Raji (cell line): ENCODE measurements around the gene SPHK2.

Experiments used
- POLR2A ChIP-seq: IDR thresholded peaks from 2 replicates; pipeline ENCODE4 v1.6.1; 2011; ENCODE audit warnings: low read depth, low read length, control low read depth; ENCODE audit not compliant: insufficient read depth

SPHK2 gene

GRCh38 chr19:48637449-48637947, 18.2 kb downstream of the SPHK2 start:
- TF ChIP-seq POLR2A = no peak; the same call in 1 of the 2 replicates

DNA sequence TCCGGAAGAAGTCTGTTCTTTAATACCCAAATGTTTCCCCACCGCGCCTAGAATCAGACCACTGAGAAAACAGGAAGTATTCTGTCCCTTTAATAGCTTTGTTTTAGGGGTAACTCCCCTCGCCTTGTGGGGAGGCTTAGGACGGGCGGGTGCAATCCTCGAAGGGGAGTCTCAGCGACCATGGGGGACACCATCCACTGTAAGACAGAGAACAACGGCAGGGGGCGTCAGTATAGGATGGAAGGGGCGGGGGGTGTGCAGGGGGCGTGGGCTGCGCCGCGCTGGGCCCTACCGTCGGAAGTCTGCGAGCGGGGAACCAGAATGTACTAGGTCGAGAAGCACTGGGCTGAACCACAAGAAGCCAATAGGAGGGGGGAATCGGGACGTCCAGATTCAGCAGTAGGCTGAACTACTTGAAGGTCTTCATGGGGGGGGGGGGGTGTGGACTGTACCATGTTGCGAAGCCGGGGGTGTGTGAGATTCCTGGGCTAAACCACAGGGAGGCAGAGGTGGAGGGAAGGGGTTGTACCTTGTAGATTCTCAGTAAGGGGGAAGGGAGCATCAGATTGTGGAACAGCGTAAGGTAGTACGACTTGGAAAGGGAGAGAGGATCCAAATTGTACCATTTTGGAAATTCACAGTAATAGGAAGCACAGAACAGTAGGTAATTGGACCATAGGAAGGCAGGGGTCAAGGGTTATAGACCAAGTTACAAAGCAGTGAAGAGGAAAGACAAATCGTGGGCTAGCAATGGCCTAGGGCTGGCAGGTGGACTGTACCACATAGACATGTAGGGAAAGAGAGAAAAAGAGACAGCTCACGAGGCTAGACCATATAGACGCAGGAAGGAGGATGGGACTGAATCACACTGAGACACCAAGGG, 18.9 kb downstream of the SPHK2 start:
- TF ChIP-seq POLR2A = no peak; the same call in 1 of the 2 replicates

GRCh38 chr19:48638831-48639381, 19.6 kb downstream of the SPHK2 start:
- TF ChIP-seq POLR2A = no peak

DNA sequence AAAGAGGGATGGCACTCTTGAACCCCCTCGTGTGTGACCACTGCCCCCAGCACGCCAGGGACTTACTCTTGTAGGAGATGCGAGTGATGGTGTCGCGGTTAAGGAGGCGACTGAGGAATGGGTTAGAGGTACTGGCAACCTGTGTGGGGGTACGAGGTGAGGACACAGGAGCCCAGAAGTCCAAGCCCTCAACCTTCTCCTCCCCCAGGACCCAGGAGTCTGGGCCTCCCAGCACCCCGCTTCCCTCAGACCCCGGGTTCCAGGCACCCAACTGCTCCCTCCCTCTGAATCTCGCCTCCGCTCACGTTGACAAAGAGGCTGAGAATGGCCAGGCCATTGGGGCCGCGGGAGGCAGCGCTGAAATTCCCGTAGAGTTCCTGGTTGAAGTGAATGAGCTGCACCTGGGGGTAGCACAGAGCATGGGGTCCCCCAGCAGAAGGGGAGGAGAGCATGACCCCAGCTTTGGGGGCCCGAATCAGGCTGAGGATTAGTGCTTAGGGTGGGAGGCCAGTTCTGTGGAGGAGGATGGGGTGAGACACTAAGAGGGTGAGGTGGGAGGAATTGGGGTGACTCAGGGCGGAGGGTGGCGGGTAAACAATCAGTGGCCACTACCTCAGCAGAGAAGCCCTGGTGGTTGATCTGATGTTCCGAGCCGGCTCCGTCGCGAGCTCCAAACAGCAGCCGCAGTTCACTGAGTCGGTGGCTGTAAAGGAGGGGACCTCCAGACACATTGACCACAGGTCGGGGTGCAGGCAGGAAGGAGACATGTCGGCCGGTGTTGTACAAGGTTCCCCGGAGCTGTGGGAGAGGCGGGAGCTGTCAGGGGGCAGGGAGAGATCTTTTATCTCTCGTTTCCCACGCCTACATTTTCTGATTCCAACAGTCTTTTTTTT, 20.4 kb downstream of the SPHK2 start:
- TF ChIP-seq POLR2A = no peak

DNA sequence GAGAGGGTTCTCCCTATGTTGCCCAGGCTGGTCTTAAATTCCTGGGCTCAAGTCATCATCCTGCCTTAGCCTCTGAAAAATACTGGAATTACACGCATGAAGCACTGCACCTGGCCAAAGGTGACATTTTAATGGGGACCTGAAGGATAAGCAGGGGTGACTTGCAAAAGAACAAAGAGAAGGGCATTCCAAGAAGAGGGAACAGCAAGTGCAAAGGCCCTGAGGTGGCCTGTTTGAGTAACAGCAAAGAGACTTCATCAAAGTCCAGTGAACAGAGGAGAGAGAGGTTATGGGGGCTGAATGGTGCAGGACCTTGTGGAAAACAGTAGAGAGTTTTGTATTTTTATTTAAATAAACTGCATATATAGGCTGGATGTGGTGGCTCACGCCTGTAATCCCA, 22.5 kb downstream of the SPHK2 start:
- TF ChIP-seq POLR2A = no peak

- no peak for TF ChIP-seq POLR2A
Measured at GRCh38 chr19:48642862-48643261, 23.6 kb downstream of the SPHK2 start.

GRCh38 chr19:48644355-48644754, 25.0 kb downstream of the SPHK2 start:
- no peak for TF ChIP-seq POLR2A

GRCh38 chr19:48644839-48645619, 25.7 kb downstream of the SPHK2 start:
- TF ChIP-seq POLR2A = peak; percentile 19; the same call in 1 of the 2 replicates

GRCh38 chr19:48645620-48646000, 26.3 kb downstream of the SPHK2 start:
- no peak; the same call in 1 of the 2 replicates for TF ChIP-seq POLR2A

DNA sequence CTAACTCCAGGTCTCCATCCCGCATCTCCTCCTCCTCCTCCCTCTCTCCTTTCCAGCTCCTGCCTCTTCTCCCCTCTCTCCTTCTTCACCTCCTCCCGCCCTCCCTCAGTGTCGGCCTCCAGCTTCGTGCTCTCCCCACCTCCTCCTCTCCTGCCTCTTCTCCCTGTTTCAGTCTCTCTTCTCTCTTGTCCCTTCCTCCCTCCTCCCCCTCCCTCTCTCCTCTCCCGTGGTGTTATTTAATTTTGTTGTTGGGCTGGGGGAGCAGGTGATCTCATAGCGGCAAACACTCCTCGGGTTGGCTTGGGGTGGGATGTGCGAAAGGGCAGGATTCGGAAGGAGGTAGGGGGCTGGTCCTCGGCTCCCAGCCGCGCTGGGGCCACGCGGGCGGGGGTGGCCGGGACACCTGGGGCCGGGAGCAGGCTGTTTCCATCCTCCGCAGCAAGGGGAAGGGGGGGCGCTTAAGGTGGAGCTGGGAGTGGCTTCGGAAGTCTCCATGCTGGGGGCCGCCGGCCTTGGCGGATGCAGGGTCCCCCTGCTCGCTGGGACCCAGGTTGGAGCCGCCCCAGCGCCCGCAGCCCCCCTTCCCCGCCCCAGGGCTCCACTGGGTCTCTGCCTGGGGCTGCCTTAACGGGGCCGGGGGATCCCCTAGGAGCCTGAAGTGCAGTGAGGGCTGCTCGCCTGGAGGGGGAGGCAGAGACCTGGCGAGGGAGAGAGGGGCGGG, 26.9 kb downstream of the SPHK2 start, which contains the start of gene CA11:
CA11 (minus strand) TSS at position 187 of the 721 bp plus-strand sequence. CDS start 555 bp downstream, outside the sequence.
- no peak; the same call in 1 of the 2 replicates for TF ChIP-seq POLR2A

GRCh38 chr19:48646722-48647216, 27.5 kb downstream of the SPHK2 start:
- TF ChIP-seq POLR2A = peak; percentile 51

DNA sequence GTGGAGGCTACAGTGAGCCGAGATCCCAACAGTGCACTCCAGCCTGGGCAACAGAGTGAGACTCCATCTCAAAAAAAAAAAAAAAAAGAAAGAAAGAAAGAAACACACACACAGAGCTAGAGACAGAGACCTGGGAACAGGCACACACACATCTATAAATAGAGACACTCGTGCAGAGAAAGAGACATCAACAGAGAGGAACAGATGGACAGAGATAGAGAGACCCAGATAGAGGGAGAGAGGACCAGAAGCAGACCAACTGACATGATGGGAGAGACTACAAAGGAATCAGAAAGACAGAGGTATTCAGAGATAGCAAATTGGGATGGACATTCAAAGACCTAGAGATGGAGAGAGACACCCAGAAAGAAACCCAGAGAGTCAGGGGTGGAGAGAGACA, 28.8 kb downstream of the SPHK2 start:
- TF ChIP-seq POLR2A = no peak

DNA sequence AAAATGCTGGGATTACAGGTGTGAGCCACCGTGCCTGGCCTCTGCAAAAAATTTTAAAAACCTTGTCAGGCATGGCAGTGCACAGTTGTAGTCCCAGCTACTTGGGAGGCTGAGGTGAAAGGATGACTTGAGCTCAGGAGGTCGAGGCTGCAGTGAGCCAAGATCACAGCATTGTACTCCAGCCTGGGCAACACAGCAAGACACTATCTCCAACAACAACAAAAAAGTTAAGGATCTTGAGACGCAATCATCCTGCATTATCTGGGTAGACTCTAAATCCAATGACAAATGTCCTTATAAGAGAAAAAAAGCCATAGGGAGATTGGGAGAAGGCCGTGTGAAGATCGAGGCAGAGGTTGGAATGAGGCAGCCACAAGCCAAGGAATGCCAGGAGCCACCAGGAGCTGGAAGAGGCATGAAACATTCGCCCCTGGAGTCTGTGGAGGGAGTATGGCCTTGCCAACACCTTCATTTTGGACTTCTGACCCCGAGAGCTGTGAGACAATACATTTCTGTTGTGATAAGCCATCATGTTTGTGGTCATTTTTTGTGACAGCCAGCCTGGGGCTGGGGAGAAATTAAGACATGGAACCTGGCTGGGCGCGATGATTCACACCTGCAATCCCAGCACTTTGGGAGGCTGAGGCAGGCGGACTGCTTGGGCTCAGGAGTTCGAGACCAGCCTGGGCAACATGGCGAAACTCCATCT, 31.8 kb downstream of the SPHK2 start:
- no peak for TF ChIP-seq POLR2A

GRCh38 chr19:48651683-48652048, 32.4 kb downstream of the SPHK2 start:
- no peak for TF ChIP-seq POLR2A
